GM23338 (cell line): ENCODE data around the gene P2RY12. TPM values are rescaled to one million over a fixed set of nuclear protein-coding genes. Genes with fewer than 3 reads are reported as not detected.

Source experiments
- ATAC-seq: fragments of 200-7000 bp; cut with Tn5 transposase; 3 replicates; pipeline ENCODE4 v1.9.1; 2020
- DNase-seq: peaks from one replicate; pipeline ENCODE4 v3.0.0-alpha.2; 2015; ENCODE audit warnings: low spot score
- H2AFZ ChIP-seq: fragments of 200-600 bp; sonication (generic); 2 replicates; pipeline ENCODE4 v1.8.0; 2016; ENCODE audit warnings: antibody characterized with exemption, mild to moderate bottlenecking, moderate library complexity
- H3F3A ChIP-seq: fragments of 200-600 bp; sonication (generic); replicated peaks from 2 replicates; pipeline ENCODE4 v1.8.0; 2017; ENCODE audit warnings: antibody characterized with exemption, mixed run types, low read depth
- H3K27ac ChIP-seq: fragments of 200-600 bp; sonication (generic); 2 replicates; pipeline ENCODE4 v1.6.1; 2016; ENCODE audit warnings: low read depth
- H3K27me3 ChIP-seq: fragments of 200-600 bp; sonication (generic); 2 replicates; pipeline ENCODE4 v1.8.0; 2016; ENCODE audit warnings: mild to moderate bottlenecking, mixed run types, moderate library complexity; ENCODE audit not compliant: insufficient read depth
- H3K36me3 ChIP-seq: fragments of 200-600 bp; sonication (generic); 2 replicates; pipeline ENCODE4 v1.8.0; 2016; ENCODE audit warnings: mild to moderate bottlenecking; ENCODE audit not compliant: insufficient read depth
- H3K4me1 ChIP-seq: fragments of 200-600 bp; sonication (generic); 2 replicates; pipeline ENCODE4 v1.8.0; 2016; ENCODE audit warnings: mild to moderate bottlenecking, moderate library complexity; ENCODE audit not compliant: insufficient read depth
- H3K4me2 ChIP-seq: fragments of 200-600 bp; sonication (generic); 2 replicates; pipeline ENCODE4 v1.7.1; 2017; ENCODE audit warnings: mixed run types
- H3K4me3 ChIP-seq: fragments of 200-600 bp; sonication (generic); 2 replicates; pipeline ENCODE4 v1.6.1; 2016; ENCODE audit warnings: mixed run types
- H3K79me2 ChIP-seq: fragments of 200-600 bp; sonication (generic); replicated peaks from 2 replicates; pipeline ENCODE4 v1.8.0; 2017; ENCODE audit warnings: mild to moderate bottlenecking; ENCODE audit not compliant: insufficient read depth
- H3K9me2 ChIP-seq: fragments of 200-600 bp; sonication (generic); 2 replicates; pipeline ENCODE4 v1.8.0; 2017; ENCODE audit not compliant: insufficient read depth
- H4K20me1 ChIP-seq: fragments of 200-600 bp; sonication (generic); replicated peaks from 2 replicates; pipeline ENCODE4 v1.8.0; 2017; ENCODE audit warnings: mild to moderate bottlenecking; ENCODE audit not compliant: insufficient read depth
- H3K27ac Mint-ChIP-seq: 2 replicates; pipeline ENCODE4 v1.8.0; 2020; ENCODE audit warnings: inconsistent platforms, mild to moderate bottlenecking, moderate library complexity, mixed read lengths
- H3K27me3 Mint-ChIP-seq: 3 replicates; pipeline ENCODE4 v1.8.0; 2022; ENCODE audit warnings: low read depth, mild to moderate bottlenecking, moderate library complexity, mixed read lengths, inconsistent platforms; ENCODE audit not compliant: insufficient read depth, poor library complexity
- H3K36me3 Mint-ChIP-seq: 3 replicates; pipeline ENCODE4 v1.8.0; 2021; ENCODE audit warnings: low read depth, mild to moderate bottlenecking, inconsistent platforms, moderate library complexity, mixed read lengths
- H3K4me1 Mint-ChIP-seq: 3 replicates; pipeline ENCODE4 v1.8.0; 2020; ENCODE audit warnings: mild to moderate bottlenecking, inconsistent platforms, mixed read lengths
- H3K4me3 Mint-ChIP-seq: 3 replicates; pipeline ENCODE4 v1.8.0; 2021; ENCODE audit warnings: moderate library complexity, mild to moderate bottlenecking, inconsistent platforms, mixed read lengths
- H3K9me3 Mint-ChIP-seq: 3 replicates; pipeline ENCODE4 v1.8.0; 2020; ENCODE audit warnings: moderate library complexity, mild to moderate bottlenecking, inconsistent platforms, mixed read lengths
- CREB1 ChIP-seq: fragments of 250-450 bp; sonication (Bioruptor Pico); IDR thresholded peaks from 2 replicates; pipeline ENCODE4 v1.5.0; 2020; ENCODE audit warnings: low read depth, mild to moderate bottlenecking, moderate library complexity
- CTCF ChIP-seq, 2 experiments: fragments of 200-600 bp in 1 of 2; sonication (generic) in 1 of 2; conservative IDR thresholded peaks; 2 replicates each; pipeline versions ENCODE4 v1.5.1 to v1.6.1; 2016 to 2017; ENCODE audit warnings: antibody characterized with exemption in 2 of 2, low read depth in 2 of 2, mild to moderate bottlenecking in 2 of 2, moderate library complexity in 1 of 2
- ETS1 ChIP-seq: IDR thresholded peaks from 2 replicates; pipeline ENCODE4 v1.6.1; 2016; ENCODE audit warnings: antibody characterized with exemption
- EZH2 ChIP-seq: fragments of 200-600 bp; sonication (generic); IDR thresholded peaks from one replicate; pipeline ENCODE4 v1.8.0; 2017; ENCODE audit warnings: antibody characterized with exemption, mild to moderate bottlenecking, low read depth; ENCODE audit not compliant: unreplicated experiment
- EZH2phosphoT487 ChIP-seq: fragments of 200-600 bp; sonication (generic); IDR thresholded peaks from one replicate; pipeline ENCODE4 v1.8.1; 2018; ENCODE audit warnings: antibody characterized with exemption; ENCODE audit not compliant: unreplicated experiment
- JUNB ChIP-seq: IDR thresholded peaks from one replicate; pipeline ENCODE4 v1.6.1; 2016; ENCODE audit warnings: antibody characterized with exemption; ENCODE audit not compliant: unreplicated experiment
- NANOG ChIP-seq: IDR thresholded peaks from 2 replicates; pipeline ENCODE4 v1.6.1; 2016; ENCODE audit warnings: antibody characterized with exemption, borderline replicate concordance
- POLR2AphosphoS5 ChIP-seq: IDR thresholded peaks from 2 replicates; pipeline ENCODE4 v1.6.1; 2016; ENCODE audit warnings: antibody characterized with exemption, low read depth
- STAT1 ChIP-seq: IDR thresholded peaks from one replicate; pipeline ENCODE4 v1.6.1; 2016; ENCODE audit warnings: antibody characterized with exemption; ENCODE audit not compliant: unreplicated experiment
- ZNF114 ChIP-seq: fragments of 250-450 bp; sonication (Bioruptor Pico); IDR thresholded peaks from 2 replicates; pipeline ENCODE4 v1.5.0; 2020; ENCODE audit warnings: mild to moderate bottlenecking, moderate library complexity
- ZNF331 ChIP-seq: fragments of 250-450 bp; sonication (Bioruptor Pico); IDR thresholded peaks from 2 replicates; pipeline ENCODE4 v1.5.0; 2020; ENCODE audit warnings: low read depth, mild to moderate bottlenecking, moderate library complexity
- ZNF462 ChIP-seq: fragments of 250-450 bp; sonication (Bioruptor Pico); IDR thresholded peaks from 2 replicates; pipeline ENCODE4 v1.5.0; 2020; ENCODE audit warnings: mild to moderate bottlenecking, moderate library complexity
- polyA plus RNA-seq: library from polyadenylated mRNA; unstranded; fragments of >200 nt; fragmentation: Nextera tagmentation; extraction: Ambion mirVana; gene quantifications from 2 replicates; pipeline ENCODE4 v1.2.1, GENCODE V29; 2016
- total RNA-seq: library from RNA; depleted of rRNA; stranded (reverse); fragments of >200 nt; shearing (Covaris generic); gene quantifications from 2 replicates; pipeline ENCODE4 v1.2.3, GENCODE V29; 2014
- TF ChIP-seq, protein P1 (sequence below): IDR thresholded peaks from one replicate; pipeline ENCODE4 v1.6.1; 2018; ENCODE audit warnings: antibody characterized with exemption; ENCODE audit not compliant: unreplicated experiment

Gene P2RY12
- total and polyA plus RNA-seq, 2 experiments from 2014 or later = 1.1 TPM; not detected in 1

DNA sequence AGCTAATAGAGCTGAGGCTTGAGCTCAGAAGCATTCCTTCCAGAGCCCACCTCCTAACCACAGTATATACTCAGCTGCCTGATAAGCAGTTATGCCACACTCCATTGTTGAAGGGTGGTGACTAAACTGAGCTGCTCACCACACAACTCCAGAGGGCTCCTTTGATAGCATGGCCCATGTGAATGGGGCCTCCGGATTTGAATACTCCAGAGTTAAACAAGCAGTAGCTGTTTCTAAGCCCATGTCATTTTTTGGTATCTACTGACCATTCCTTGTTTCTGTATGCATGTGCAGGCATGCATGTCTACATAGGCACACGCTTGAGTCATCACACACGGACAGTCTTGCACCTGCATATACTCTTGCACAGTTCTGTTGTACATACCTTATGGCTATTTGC lies 47.4 kb upstream of the P2RY12 start:
- Mint-ChIP-seq H3K9me3 (no peaks in the 10 kb centered on the region; the same call in 2 of the 3 replicates), H3K4me3 (no peak overlapping the region), H3K27ac (no peak overlapping the region), H3K27me3 (no peaks in the 10 kb centered on the region), H3K36me3 (peaks cover 16% of the 10 kb centered on the region; the same call in 2 of the 3 replicates), H3K4me1 (peaks cover 46% of the 10 kb centered on the region)
- Histone ChIP-seq H3K4me2 (no peak overlapping the region), H3K4me3 (no peak overlapping the region), H3K27ac (no peak overlapping the region), H3F3A (no peaks in the 10 kb centered on the region), H3K9me2 (no peaks in the 10 kb centered on the region), H4K20me1 (no peaks in the 10 kb centered on the region), H3K4me1 (peaks cover 26% of the 10 kb centered on the region), H2AFZ (no peak overlapping the region), H3K27me3 (no peaks in the 10 kb centered on the region), H3K79me2 (no peaks in the 10 kb centered on the region), H3K36me3 (no peaks in the 10 kb centered on the region)
- no peak for DNase-seq
- TF ChIP-seq ZNF114 (CRISPR knock-in tag) = no peak
- TF ChIP-seq ZNF331 (CRISPR knock-in tag) = no peak
- TF ChIP-seq CREB1 (CRISPR knock-in tag) = no peak
- no peak for TF ChIP-seq NANOG
- no peak for TF ChIP-seq CTCF (conservative IDR thresholded peaks at IDR 0.05; ENCODE audit: low read depth in 2 of 2)
- no peak for TF ChIP-seq EZH2phosphoT487
- TF ChIP-seq, protein P1, sequence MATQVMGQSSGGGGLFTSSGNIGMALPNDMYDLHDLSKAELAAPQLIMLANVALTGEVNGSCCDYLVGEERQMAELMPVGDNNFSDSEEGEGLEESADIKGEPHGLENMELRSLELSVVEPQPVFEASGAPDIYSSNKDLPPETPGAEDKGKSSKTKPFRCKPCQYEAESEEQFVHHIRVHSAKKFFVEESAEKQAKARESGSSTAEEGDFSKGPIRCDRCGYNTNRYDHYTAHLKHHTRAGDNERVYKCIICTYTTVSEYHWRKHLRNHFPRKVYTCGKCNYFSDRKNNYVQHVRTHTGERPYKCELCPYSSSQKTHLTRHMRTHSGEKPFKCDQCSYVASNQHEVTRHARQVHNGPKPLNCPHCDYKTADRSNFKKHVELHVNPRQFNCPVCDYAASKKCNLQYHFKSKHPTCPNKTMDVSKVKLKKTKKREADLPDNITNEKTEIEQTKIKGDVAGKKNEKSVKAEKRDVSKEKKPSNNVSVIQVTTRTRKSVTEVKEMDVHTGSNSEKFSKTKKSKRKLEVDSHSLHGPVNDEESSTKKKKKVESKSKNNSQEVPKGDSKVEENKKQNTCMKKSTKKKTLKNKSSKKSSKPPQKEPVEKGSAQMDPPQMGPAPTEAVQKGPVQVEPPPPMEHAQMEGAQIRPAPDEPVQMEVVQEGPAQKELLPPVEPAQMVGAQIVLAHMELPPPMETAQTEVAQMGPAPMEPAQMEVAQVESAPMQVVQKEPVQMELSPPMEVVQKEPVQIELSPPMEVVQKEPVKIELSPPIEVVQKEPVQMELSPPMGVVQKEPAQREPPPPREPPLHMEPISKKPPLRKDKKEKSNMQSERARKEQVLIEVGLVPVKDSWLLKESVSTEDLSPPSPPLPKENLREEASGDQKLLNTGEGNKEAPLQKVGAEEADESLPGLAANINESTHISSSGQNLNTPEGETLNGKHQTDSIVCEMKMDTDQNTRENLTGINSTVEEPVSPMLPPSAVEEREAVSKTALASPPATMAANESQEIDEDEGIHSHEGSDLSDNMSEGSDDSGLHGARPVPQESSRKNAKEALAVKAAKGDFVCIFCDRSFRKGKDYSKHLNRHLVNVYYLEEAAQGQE = no peak
- TF ChIP-seq EZH2 = no peak
- no peak for TF ChIP-seq ETS1
- no peak for TF ChIP-seq JUNB
- TF ChIP-seq ZNF462 (CRISPR knock-in tag) = no peak
- TF ChIP-seq POLR2AphosphoS5 = no peak
- no peak for TF ChIP-seq STAT1
- ATAC-seq = no peak
